ENCODE data around the gene PXK.

The PXK gene

GRCh38 chr3:58433400-58434167, 100.9 kb downstream of the PXK start, which contains the start of gene PDHB (continued):
- peak; percentile 73 for TF ChIP-seq HIC1 (tag by site-specific recombination; IDR thresholded peaks at IDR 0.05)
- TF ChIP-seq ZNF768 (tag by site-specific recombination; IDR thresholded peaks at IDR 0.05) = no peak
- TF ChIP-seq ZNF629 (tag by site-specific recombination; IDR thresholded peaks at IDR 0.05) = no peak
- TF ChIP-seq ZSCAN23 (tag by site-specific recombination; IDR thresholded peaks at IDR 0.05) = no peak
- no peak for TF ChIP-seq ZSCAN4 (tag by site-specific recombination; IDR thresholded peaks at IDR 0.05)
- no peak for TF ChIP-seq ZNF416 (tag by site-specific recombination; IDR thresholded peaks at IDR 0.05)
- TF ChIP-seq ZNF639 (tag by site-specific recombination; IDR thresholded peaks at IDR 0.05) = no peak
- no peak; the same call in 1 of the 2 replicates for TF ChIP-seq ZNF518A (tag by site-specific recombination; conservative IDR thresholded peaks at IDR 0.05; ENCODE audit: low read depth)
- no peak for TF ChIP-seq ZNF140 (tag by site-specific recombination; IDR thresholded peaks at IDR 0.05)
- TF ChIP-seq ZBTB7A (tag by site-specific recombination; IDR thresholded peaks at IDR 0.05; ENCODE audit: low read depth) = peak; percentile 86; the same call in 1 of the 2 replicates
- no peak for TF ChIP-seq SALL2 (tag by site-specific recombination; IDR thresholded peaks at IDR 0.05; ENCODE audit: borderline replicate concordance)
- no peak for TF ChIP-seq BCL11B (tag by site-specific recombination; IDR thresholded peaks at IDR 0.05; ENCODE audit: low read depth)
- no peak for TF ChIP-seq ZNF473 (tag by site-specific recombination; IDR thresholded peaks at IDR 0.05)
- TF ChIP-seq ZNF26 (tag by site-specific recombination; IDR thresholded peaks at IDR 0.05) = no peak
- TF ChIP-seq ZNF843 (tag by site-specific recombination; IDR thresholded peaks at IDR 0.05) = peak; percentile 63; the same call in 1 of the 2 replicates
- no peak for TF ChIP-seq BCL11A (tag by site-specific recombination; IDR thresholded peaks at IDR 0.05; ENCODE audit: low read depth)
- 0 out of 2 replicates have a peak, but pooled peaks have one; percentile 11 for TF ChIP-seq CTCF (tag by site-specific recombination; IDR thresholded peaks at IDR 0.05)
- TF ChIP-seq ZNF747 (tag by site-specific recombination; IDR thresholded peaks at IDR 0.05) = no peak
- no peak for TF ChIP-seq PRDM1 (tag by site-specific recombination; IDR thresholded peaks at IDR 0.05)
- no peak; the same call in 1 of the 2 replicates for TF ChIP-seq ZNF423 (tag by site-specific recombination; IDR thresholded peaks at IDR 0.05)
- peak; percentile 91 for TF ChIP-seq SCRT2 (tag by site-specific recombination; IDR thresholded peaks at IDR 0.05)
- TF ChIP-seq ZNF585B (tag by site-specific recombination; IDR thresholded peaks at IDR 0.05) = no peak
- TF ChIP-seq ZNF335 (tag by site-specific recombination; conservative IDR thresholded peaks at IDR 0.05) = peak; percentile 94

Measured in HEK293 (cell line).